OCI-LY7 (cell line): Measurements from ENCODE around the gene HMCN1.

Source experiments
- EZH2phosphoT487 ChIP-seq: fragments of 200-600 bp; sonication (generic); IDR thresholded peaks from 2 replicates; pipeline ENCODE4 v1.6.1; 2018; ENCODE audit warnings: low read depth, borderline replicate concordance, mild to moderate bottlenecking, mixed run types, antibody characterized with exemption, low read length, moderate library complexity, mixed read lengths
- TF ChIP-seq, protein P1 (sequence below): fragments of 200-600 bp; sonication (generic); conservative IDR thresholded peaks from 2 replicates; pipeline ENCODE4 v1.5.1; 2014; ENCODE audit warnings: mild to moderate bottlenecking, antibody characterized with exemption, low read length, moderate library complexity, mixed read lengths

- TF ChIP-seq, protein P1, sequence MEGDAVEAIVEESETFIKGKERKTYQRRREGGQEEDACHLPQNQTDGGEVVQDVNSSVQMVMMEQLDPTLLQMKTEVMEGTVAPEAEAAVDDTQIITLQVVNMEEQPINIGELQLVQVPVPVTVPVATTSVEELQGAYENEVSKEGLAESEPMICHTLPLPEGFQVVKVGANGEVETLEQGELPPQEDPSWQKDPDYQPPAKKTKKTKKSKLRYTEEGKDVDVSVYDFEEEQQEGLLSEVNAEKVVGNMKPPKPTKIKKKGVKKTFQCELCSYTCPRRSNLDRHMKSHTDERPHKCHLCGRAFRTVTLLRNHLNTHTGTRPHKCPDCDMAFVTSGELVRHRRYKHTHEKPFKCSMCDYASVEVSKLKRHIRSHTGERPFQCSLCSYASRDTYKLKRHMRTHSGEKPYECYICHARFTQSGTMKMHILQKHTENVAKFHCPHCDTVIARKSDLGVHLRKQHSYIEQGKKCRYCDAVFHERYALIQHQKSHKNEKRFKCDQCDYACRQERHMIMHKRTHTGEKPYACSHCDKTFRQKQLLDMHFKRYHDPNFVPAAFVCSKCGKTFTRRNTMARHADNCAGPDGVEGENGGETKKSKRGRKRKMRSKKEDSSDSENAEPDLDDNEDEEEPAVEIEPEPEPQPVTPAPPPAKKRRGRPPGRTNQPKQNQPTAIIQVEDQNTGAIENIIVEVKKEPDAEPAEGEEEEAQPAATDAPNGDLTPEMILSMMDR: no peak
- no peak for TF ChIP-seq EZH2phosphoT487
Measured at GRCh38 chr1:185861630-185862029, 127.4 kb downstream of the HMCN1 start.
